Activated naive CD4-positive, alpha-beta T cell treated with anti-CD3 and anti-CD28 coated beads, Interleukin-2, amount 50 U/mL, for 24 hours (primary cell): ENCODE measurements around the gene CCL21.

Experiments used
- H3K27ac Mint-ChIP-seq: one replicate; pipeline ENCODE4 v1.8.0; 2021; ENCODE audit warnings: mild to moderate bottlenecking, mixed read lengths
- H3K27me3 Mint-ChIP-seq: one replicate; pipeline ENCODE4 v1.8.0; 2021; ENCODE audit warnings: mixed read lengths
- H3K36me3 Mint-ChIP-seq: one replicate; pipeline ENCODE4 v1.8.0; 2021; ENCODE audit warnings: mixed read lengths
- H3K4me1 Mint-ChIP-seq: one replicate; pipeline ENCODE4 v1.8.0; 2021; ENCODE audit warnings: mixed read lengths
- H3K4me3 Mint-ChIP-seq: one replicate; pipeline ENCODE4 v1.8.0; 2021; ENCODE audit warnings: mild to moderate bottlenecking, mixed read lengths
- H3K9me3 Mint-ChIP-seq: one replicate; pipeline ENCODE4 v1.8.0; 2021; ENCODE audit warnings: mixed read lengths

Gene CCL21

DNA sequence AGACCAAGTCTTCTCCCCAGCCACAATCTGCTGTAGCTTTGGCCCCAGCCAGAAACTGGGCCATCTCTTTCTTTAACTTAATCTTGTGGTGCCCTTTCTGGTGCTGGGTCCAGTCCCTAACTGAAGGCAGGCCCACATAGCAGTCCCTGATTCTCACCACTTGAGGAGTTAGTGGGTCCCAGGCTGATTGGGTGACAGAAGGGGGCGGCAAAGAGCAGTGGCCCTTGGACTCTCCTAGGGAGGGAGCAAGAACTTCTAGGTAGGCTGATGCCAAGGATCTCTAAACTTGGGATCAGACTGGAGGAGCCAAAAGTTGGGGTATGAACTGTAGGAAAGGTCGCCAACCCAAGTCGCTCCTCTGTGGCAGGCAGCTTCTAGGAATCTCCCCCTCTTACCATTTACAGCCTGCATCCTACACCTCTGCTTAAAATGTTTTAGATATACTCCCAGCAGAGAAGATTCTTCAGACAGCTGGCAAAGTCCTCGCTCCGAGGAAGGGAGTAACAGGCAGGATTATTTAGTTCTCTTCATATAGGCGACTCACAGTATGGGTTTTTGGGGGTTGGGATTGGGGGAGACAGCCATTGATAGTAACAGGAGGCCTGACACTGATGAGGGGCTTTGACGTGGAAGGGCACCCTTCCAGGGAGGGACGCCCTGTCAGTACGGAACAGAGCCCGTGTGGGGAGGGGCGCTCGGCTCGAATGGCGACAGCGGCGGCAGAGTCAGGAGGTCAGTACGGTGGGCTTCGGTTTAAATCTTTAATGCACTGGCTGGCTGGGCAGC lies 45.5 kb downstream of the CCL21 start:
- peaks cover 50% of the 10 kb centered on the region for H3K4me1 Mint-ChIP-seq
- H3K4me3 Mint-ChIP-seq: peak overlapping the region; percentile 87
- peaks cover 6% of the 10 kb centered on the region for H3K9me3 Mint-ChIP-seq

DNA sequence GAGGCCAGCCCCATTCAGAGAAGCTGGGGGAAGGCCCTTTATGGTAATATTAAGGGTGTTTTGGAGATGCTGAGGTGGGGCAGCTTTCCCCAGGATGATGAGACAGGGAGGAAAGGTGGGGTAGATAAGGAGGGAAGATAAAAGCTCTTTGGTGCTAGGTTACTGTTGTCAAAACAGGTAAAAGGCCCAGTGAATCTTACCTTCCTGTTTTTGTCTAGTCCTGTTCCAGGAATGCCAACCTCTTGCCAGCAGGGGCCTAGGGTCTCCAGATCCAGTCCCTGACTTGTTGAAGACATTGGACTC lies 46.7 kb downstream of the CCL21 start:
- peak overlapping the region; percentile 84 for H3K27ac Mint-ChIP-seq
- H3K9me3 Mint-ChIP-seq: no peaks in the 10 kb centered on the region
- H3K4me1 Mint-ChIP-seq: peaks cover 50% of the 10 kb centered on the region
- H3K36me3 Mint-ChIP-seq: peaks cover 2% of the 10 kb centered on the region
- H3K4me3 Mint-ChIP-seq: peak overlapping the region; percentile 26
- H3K27me3 Mint-ChIP-seq: no peaks in the 10 kb centered on the region

More for the DNA sequence above, 45.5 kb downstream of the CCL21 start:
- H3K27ac Mint-ChIP-seq: peak overlapping the region; percentile 84
- no peaks in the 10 kb centered on the region for H3K27me3 Mint-ChIP-seq
- peaks cover 8% of the 10 kb centered on the region for H3K36me3 Mint-ChIP-seq

DNA sequence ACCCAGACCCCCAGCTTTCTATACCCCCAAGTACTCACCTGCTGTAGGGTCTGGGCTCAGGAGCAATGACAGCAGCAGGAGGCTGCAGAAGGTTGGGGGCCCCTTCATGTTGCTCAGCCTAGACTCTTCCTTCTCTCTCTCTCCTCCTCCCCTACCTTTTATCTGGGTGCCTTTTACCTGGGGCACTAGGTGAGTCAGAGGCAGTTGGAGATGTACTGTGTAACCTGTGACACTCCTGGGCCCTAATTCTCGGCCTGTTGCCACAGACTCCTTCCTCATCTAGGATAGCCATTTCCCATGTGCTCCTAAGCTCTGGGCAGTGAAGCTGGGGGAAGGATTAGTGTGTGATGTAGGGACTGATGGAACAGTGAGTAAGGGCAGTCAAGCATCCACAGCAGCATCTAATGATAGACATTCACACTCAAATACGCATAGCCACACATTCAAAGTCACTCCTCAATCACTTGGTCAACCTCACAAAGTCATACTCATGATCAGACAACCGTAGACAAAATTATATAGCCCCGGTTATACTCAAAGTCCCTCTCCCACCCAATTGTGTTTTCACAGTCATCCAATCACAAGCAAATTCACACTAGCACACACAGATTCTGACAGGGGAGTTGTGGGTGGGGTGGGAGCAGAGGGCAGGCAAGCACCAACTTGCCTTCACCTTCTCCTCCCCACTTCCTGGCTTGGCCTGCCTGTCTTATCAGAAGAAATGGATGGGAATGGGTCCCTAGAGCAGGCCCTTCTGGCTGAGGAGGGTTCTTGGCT lies 47.2 kb downstream of the CCL21 start, which contains the start of gene CCL27:
CCL27 (minus strand) TSS at position 132 of the 777 bp plus-strand sequence; CDS start at position 108, 24 bp downstream.
- peaks cover 2% of the 10 kb centered on the region for H3K36me3 Mint-ChIP-seq
- H3K4me3 Mint-ChIP-seq: peak within 1 kb of the TSS; percentile 26
- no peaks in the 10 kb centered on the region for H3K9me3 Mint-ChIP-seq
- peak within 1 kb of the TSS; percentile 84 for H3K27ac Mint-ChIP-seq
- H3K27me3 Mint-ChIP-seq: no peaks in the 10 kb centered on the region
- H3K4me1 Mint-ChIP-seq: peaks cover 50% of the 10 kb centered on the region

DNA sequence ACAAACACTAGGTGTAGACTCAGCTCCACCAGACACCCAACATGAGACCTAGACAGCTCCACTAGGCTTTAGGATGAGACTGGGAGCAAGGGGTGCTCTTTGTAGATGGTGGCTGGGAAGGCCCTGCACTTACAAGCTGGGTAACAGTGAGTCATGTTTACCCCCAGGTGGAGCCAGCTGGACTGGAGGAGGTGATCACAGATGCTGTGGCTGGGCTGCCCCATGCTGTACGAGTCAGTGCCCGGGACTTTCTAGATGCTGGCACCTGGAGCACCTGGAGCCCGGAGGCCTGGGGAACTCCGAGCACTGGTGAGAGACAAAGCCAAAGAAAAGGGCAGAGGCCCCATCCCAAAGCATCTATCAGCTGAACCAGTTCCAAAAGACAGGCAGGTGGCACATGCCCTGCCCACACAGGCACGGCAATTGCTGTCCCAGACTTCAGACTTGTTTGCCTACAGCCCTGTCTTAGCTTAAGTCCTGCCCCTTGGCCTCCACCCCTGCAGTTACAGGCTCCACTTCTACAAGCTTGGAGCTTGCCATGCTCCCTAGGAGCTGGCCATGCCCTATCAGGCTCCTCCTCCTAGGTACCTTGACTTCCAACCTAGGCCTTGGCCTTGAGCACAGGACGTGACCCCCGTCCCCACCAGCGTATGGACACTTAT lies 50.2 kb downstream of the CCL21 start:
- Mint-ChIP-seq H3K4me3 (no peak overlapping the region), H3K27me3 (no peaks in the 10 kb centered on the region), H3K36me3 (peaks cover 2% of the 10 kb centered on the region), H3K9me3 (no peaks in the 10 kb centered on the region), H3K4me1 (peaks cover 48% of the 10 kb centered on the region), H3K27ac (no peak overlapping the region)
